ENCODE results near the gene MIA3. TPM values are rescaled to one million over a fixed set of nuclear protein-coding genes. Genes with fewer than 3 reads are reported as not detected.
"Not testable (repeated sequence)": the region's sequence is repeated elsewhere in the genome, so short reads cannot be mapped to it uniquely, and the experiment has no call there.

The MIA3 gene
- total and polyA plus RNA-seq, 2 donors, result 33.1 to 35.8 TPM

DNA sequence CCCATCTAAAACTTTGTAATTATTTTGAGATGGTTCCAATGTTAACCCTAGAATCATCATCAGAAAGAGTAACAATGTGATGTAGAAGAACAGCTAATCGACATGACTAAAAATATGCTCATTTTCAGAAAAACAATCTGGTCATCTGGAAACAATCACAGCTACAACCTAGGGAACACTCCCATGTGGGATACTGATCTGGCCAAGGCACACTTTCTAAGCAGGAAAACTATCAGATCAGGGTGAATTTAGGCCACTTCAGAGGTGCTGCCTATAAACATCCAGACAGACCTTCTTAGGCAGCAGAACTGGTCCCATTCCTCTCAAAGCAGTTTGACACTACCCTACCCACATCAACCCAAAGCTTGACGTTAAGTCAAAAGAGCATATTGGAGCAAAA, 51.2 kb downstream of the MIA3 start:
- DNase-seq (ENCODE audit: low read depth in 6 of 9, low spot score in 9 of 9); H3K9me3 ChIP-seq (ENCODE audit: control insufficient read depth in 2 of 2, insufficient read depth in 1 of 2, low read length in 1 of 2); H3K4me1 ChIP-seq (ENCODE audit: control insufficient read depth in 2 of 2, insufficient read depth in 2 of 2, low read length in 2 of 2); H3K27ac ChIP-seq (ENCODE audit: low read depth in 1 of 2, low read length in 1 of 2); H3K27me3 ChIP-seq (ENCODE audit: control insufficient read depth in 2 of 2, insufficient read depth in 1 of 2, low read length in 1 of 2); H3K4me3 ChIP-seq (ENCODE audit: low read length in 2 of 2): not testable (repeated sequence)
- 97% methylated on average over 1 of the region's 2 CpGs for WGBS
- peaks cover 31 to 50% of the 10 kb centered on the region in 2 donors for H3K36me3 ChIP-seq (ENCODE audit: control insufficient read depth in 2 of 2, insufficient read depth in 2 of 2, low read length in 1 of 2)

- DNase-seq (ENCODE audit: low read depth in 6 of 9, low spot score in 9 of 9), result no peak
- Histone ChIP-seq H3K36me3 (ENCODE audit: control insufficient read depth in 2 of 2, insufficient read depth in 2 of 2, low read length in 1 of 2) (peaks cover 21 to 43% of the 10 kb centered on the region in 2 donors), H3K4me3 (ENCODE audit: low read length in 2 of 2) (no peak overlapping the region), H3K9me3 (ENCODE audit: control insufficient read depth in 2 of 2, insufficient read depth in 1 of 2, low read length in 1 of 2) (no peaks in the 10 kb centered on the region), H3K27me3 (ENCODE audit: control insufficient read depth in 2 of 2, insufficient read depth in 1 of 2, low read length in 1 of 2) (no peaks in the 10 kb centered on the region), H3K27ac (ENCODE audit: low read depth in 1 of 2, low read length in 1 of 2) (no peak overlapping the region), H3K4me1 (ENCODE audit: control insufficient read depth in 2 of 2, insufficient read depth in 2 of 2, low read length in 2 of 2) (no peaks in the 10 kb centered on the region)
- 86% methylated on average over 1 of the region's 1 CpG for WGBS
Observed at GRCh38 chr1:222670110-222670509, 52.2 kb downstream of the MIA3 start.

GRCh38 chr1:222680080-222680479, 62.2 kb downstream of the MIA3 start:
- no peaks in the 10 kb centered on the region for H3K27me3 ChIP-seq (ENCODE audit: control insufficient read depth in 2 of 2, insufficient read depth in 1 of 2, low read length in 1 of 2)
- no peak for DNase-seq (ENCODE audit: low read depth in 6 of 9, low spot score in 9 of 9)
- H3K4me3 ChIP-seq (ENCODE audit: low read length in 2 of 2), result no peak overlapping the region
- no peaks in the 10 kb centered on the region for H3K9me3 ChIP-seq (ENCODE audit: control insufficient read depth in 2 of 2, insufficient read depth in 1 of 2, low read length in 1 of 2)
- 98% methylated on average over 1 of the region's 1 CpG for WGBS
- no peaks in the 10 kb centered on the region for H3K4me1 ChIP-seq (ENCODE audit: control insufficient read depth in 2 of 2, insufficient read depth in 2 of 2, low read length in 2 of 2)
- H3K27ac ChIP-seq (ENCODE audit: low read depth in 1 of 2, low read length in 1 of 2), result no peak overlapping the region
- peaks cover 0 to 22% of the 10 kb centered on the region in 2 donors for H3K36me3 ChIP-seq (ENCODE audit: control insufficient read depth in 2 of 2, insufficient read depth in 2 of 2, low read length in 1 of 2)

DNA sequence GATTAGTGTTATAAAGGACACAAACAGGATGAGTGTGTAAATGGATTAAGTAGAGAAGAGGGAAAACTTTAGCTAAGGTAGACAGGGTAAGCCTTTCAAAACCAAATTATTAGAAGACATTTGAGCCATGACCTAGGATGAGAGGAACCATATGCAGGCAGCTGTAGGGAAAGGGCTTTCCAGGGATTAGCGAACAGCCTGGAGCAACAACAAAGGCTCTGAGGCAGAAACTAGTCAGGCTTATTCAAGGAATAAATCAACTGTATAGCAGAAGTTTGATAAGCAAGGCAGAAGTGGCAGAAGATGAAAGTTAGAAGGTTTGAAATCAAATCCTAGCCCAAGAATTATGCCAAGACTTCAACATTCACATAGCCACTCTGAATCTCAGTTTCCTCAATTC, 73.1 kb downstream of the MIA3 start:
- peaks cover 11 to 13% of the 10 kb centered on the region in 2 donors for H3K36me3 ChIP-seq (ENCODE audit: control insufficient read depth in 2 of 2, insufficient read depth in 2 of 2, low read length in 1 of 2)
- no peaks in the 10 kb centered on the region for H3K27me3 ChIP-seq (ENCODE audit: control insufficient read depth in 2 of 2, insufficient read depth in 1 of 2, low read length in 1 of 2)
- no peak for DNase-seq (ENCODE audit: low read depth in 6 of 9, low spot score in 9 of 9)
- H3K4me3 ChIP-seq (ENCODE audit: low read length in 2 of 2), result no peak overlapping the region
- 98% methylated on average over 1 of the region's 1 CpG for WGBS
- no peaks in the 10 kb centered on the region for H3K4me1 ChIP-seq (ENCODE audit: control insufficient read depth in 2 of 2, insufficient read depth in 2 of 2, low read length in 2 of 2)
- H3K27ac ChIP-seq (ENCODE audit: low read depth in 1 of 2, low read length in 1 of 2), result no peak overlapping the region
- no peaks in the 10 kb centered on the region for H3K9me3 ChIP-seq (ENCODE audit: control insufficient read depth in 2 of 2, insufficient read depth in 1 of 2, low read length in 1 of 2)

DNA sequence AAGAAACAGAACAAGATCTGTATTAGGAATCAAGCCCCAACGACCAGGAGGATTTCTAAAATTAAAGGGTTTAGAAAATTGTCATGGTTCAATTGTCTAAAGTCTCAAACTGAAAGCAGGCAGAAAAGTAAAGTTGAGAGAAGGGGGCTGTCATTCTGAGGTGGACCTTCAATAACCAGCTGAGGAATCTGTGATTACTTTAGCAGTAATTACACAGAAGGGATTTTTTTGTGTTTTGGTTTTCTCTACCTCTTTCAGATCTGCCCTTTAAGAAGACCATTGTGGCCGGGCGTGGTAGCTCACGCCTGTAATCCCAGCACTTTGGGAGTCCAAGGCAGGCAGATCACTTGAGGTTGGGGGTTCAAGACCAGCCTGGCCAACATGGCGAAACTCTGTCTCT, 77.0 kb downstream of the MIA3 start:
- WGBS, result 94% methylated on average over 5 of the region's 5 CpGs
- no peaks in the 10 kb centered on the region for H3K9me3 ChIP-seq (ENCODE audit: control insufficient read depth in 2 of 2, insufficient read depth in 1 of 2, low read length in 1 of 2)
- H3K4me3 ChIP-seq (ENCODE audit: low read length in 2 of 2), result no peak overlapping the region
- peaks cover 4 to 5% of the 10 kb centered on the region in 2 donors for H3K36me3 ChIP-seq (ENCODE audit: control insufficient read depth in 2 of 2, insufficient read depth in 2 of 2, low read length in 1 of 2)
- no peaks in the 10 kb centered on the region for H3K27me3 ChIP-seq (ENCODE audit: control insufficient read depth in 2 of 2, insufficient read depth in 1 of 2, low read length in 1 of 2)
- no peak overlapping the region for H3K27ac ChIP-seq (ENCODE audit: low read depth in 1 of 2, low read length in 1 of 2)
- no peaks in the 10 kb centered on the region for H3K4me1 ChIP-seq (ENCODE audit: control insufficient read depth in 2 of 2, insufficient read depth in 2 of 2, low read length in 2 of 2)
- DNase-seq (ENCODE audit: low read depth in 6 of 9, low spot score in 9 of 9), result no peak

DNA sequence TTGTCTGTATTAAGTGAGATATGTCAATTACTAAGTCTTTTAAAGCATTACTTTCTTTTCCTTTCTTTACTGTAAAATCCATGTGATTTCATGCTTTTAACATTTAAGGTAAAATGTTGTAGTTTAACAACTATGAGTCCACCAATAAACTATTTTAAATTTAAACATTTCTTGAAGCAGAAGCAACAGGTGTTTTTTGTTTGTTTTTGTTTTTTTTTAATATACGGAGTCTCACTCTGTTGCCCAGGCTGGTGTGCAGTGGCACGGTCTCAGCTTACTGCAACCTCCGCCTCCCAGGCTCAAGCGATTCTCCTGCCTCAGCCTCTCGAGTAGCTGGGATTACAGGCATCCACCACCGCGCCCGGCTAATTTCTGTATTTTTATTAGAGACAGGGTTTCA, 78.8 kb downstream of the MIA3 start:
- Histone ChIP-seq H3K4me3 (ENCODE audit: low read length in 2 of 2) (no peak overlapping the region), H3K36me3 (ENCODE audit: control insufficient read depth in 2 of 2, insufficient read depth in 2 of 2, low read length in 1 of 2) (peaks cover 10 to 20% of the 10 kb centered on the region in 2 donors), H3K27me3 (ENCODE audit: control insufficient read depth in 2 of 2, insufficient read depth in 1 of 2, low read length in 1 of 2) (no peaks in the 10 kb centered on the region), H3K27ac (ENCODE audit: low read depth in 1 of 2, low read length in 1 of 2) (no peak overlapping the region), H3K9me3 (ENCODE audit: control insufficient read depth in 2 of 2, insufficient read depth in 1 of 2, low read length in 1 of 2) (no peaks in the 10 kb centered on the region), H3K4me1 (ENCODE audit: control insufficient read depth in 2 of 2, insufficient read depth in 2 of 2, low read length in 2 of 2) (no peaks in the 10 kb centered on the region)
- 97% methylated on average over 8 of the region's 8 CpGs for WGBS
- no peak for DNase-seq (ENCODE audit: low read depth in 6 of 9, low spot score in 9 of 9)

- no peaks in the 10 kb centered on the region for H3K4me1 ChIP-seq (ENCODE audit: control insufficient read depth in 2 of 2, insufficient read depth in 2 of 2, low read length in 2 of 2)
- H3K4me3 ChIP-seq (ENCODE audit: low read length in 2 of 2), result no peak overlapping the region
- H3K9me3 ChIP-seq (ENCODE audit: control insufficient read depth in 2 of 2, insufficient read depth in 1 of 2, low read length in 1 of 2), result no peaks in the 10 kb centered on the region
- H3K27me3 ChIP-seq (ENCODE audit: control insufficient read depth in 2 of 2, insufficient read depth in 1 of 2, low read length in 1 of 2), result no peaks in the 10 kb centered on the region
- no peak overlapping the region for H3K27ac ChIP-seq (ENCODE audit: low read depth in 1 of 2, low read length in 1 of 2)
- no peak for DNase-seq (ENCODE audit: low read depth in 6 of 9, low spot score in 9 of 9)
- 96% methylated on average over 2 of the region's 2 CpGs for WGBS
- H3K36me3 ChIP-seq (ENCODE audit: control insufficient read depth in 2 of 2, insufficient read depth in 2 of 2, low read length in 1 of 2), result peaks cover 10 to 23% of the 10 kb centered on the region in 2 donors
Observed at GRCh38 chr1:222697203-222697602, 79.3 kb downstream of the MIA3 start.

DNA sequence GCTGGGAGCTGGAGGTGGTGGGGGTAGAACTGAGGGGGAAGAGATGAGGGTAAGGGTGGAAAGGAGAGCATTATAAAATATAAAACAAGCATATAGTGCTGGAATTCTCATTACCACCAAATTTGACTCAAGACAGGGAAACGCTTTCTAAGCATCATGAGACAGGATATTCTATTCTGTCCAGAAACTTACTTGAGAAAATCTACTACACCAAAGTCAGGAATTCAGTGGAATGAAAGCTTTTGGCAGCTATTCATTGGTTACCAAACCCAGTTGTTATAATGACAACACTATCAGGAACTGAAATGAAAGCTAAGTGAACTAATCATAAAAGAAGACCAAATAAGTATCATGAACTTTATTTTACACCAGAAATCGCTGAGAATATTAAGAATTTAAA, 79.9 kb downstream of the MIA3 start:
- H3K27me3 ChIP-seq (ENCODE audit: control insufficient read depth in 2 of 2, insufficient read depth in 1 of 2, low read length in 1 of 2), result no peaks in the 10 kb centered on the region
- H3K27ac ChIP-seq (ENCODE audit: low read depth in 1 of 2, low read length in 1 of 2), result no peak overlapping the region
- no peak for DNase-seq (ENCODE audit: low read depth in 6 of 9, low spot score in 9 of 9)
- H3K9me3 ChIP-seq (ENCODE audit: control insufficient read depth in 2 of 2, insufficient read depth in 1 of 2, low read length in 1 of 2), result no peaks in the 10 kb centered on the region
- peaks cover 10 to 29% of the 10 kb centered on the region in 2 donors for H3K36me3 ChIP-seq (ENCODE audit: control insufficient read depth in 2 of 2, insufficient read depth in 2 of 2, low read length in 1 of 2)
- H3K4me1 ChIP-seq (ENCODE audit: control insufficient read depth in 2 of 2, insufficient read depth in 2 of 2, low read length in 2 of 2), result no peaks in the 10 kb centered on the region
- no peak overlapping the region for H3K4me3 ChIP-seq (ENCODE audit: low read length in 2 of 2)
- 97% methylated on average over 2 of the region's 2 CpGs for WGBS

DNA sequence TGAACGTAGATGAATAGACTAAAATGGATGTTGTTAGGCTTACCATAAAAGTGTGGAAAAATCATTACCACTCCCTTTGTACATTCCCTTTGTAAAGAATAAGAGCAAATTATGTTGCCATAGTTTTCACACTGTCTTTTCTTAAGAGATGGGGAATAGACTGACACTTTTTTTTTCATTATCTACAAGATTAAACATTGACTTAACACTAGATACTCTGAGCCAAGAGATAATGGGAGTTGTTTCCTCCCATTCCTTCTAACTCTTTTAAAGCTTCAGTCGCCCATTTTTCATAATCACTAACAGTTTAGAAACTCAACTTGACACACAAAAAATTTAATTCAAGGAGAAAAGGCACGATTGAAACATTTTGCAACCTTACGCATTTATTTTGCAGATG, 84.3 kb downstream of the MIA3 start:
- peaks cover 0 to 4% of the 10 kb centered on the region in 2 donors for H3K9me3 ChIP-seq (ENCODE audit: control insufficient read depth in 2 of 2, insufficient read depth in 1 of 2, low read length in 1 of 2)
- no peak overlapping the region for H3K27ac ChIP-seq (ENCODE audit: low read depth in 1 of 2, low read length in 1 of 2)
- H3K27me3 ChIP-seq (ENCODE audit: control insufficient read depth in 2 of 2, insufficient read depth in 1 of 2, low read length in 1 of 2), result no peaks in the 10 kb centered on the region
- peaks cover 10 to 29% of the 10 kb centered on the region in 2 donors for H3K36me3 ChIP-seq (ENCODE audit: control insufficient read depth in 2 of 2, insufficient read depth in 2 of 2, low read length in 1 of 2)
- DNase-seq (ENCODE audit: low read depth in 6 of 9, low spot score in 9 of 9), result no peak
- 98% methylated on average over 4 of the region's 4 CpGs for WGBS
- H3K4me3 ChIP-seq (ENCODE audit: low read length in 2 of 2), result no peak overlapping the region
- no peaks in the 10 kb centered on the region for H3K4me1 ChIP-seq (ENCODE audit: control insufficient read depth in 2 of 2, insufficient read depth in 2 of 2, low read length in 2 of 2)

DNA sequence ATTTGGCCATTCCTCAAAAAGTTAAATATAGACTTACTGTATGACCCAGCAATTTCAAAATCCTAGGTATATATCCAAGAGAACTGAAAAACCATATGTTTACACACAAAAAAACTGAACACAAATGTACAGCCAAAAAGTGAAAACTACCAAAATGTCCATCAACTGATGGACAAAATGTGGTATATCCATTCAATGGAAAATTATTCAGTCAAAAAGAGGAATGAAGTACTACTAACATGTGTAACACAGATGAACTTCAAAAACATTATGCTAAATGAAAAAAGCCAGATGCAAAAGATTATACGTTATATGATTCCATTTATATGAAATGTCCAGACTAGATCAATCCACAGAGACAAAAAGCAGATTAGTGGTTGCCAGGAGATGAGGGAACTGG, 86.4 kb downstream of the MIA3 start:
- no peak overlapping the region for H3K27ac ChIP-seq (ENCODE audit: low read depth in 1 of 2, low read length in 1 of 2)
- DNase-seq (ENCODE audit: low read depth in 6 of 9, low spot score in 9 of 9), result no peak
- H3K27me3 ChIP-seq (ENCODE audit: control insufficient read depth in 2 of 2, insufficient read depth in 1 of 2, low read length in 1 of 2), result no peaks in the 10 kb centered on the region
- H3K36me3 ChIP-seq (ENCODE audit: control insufficient read depth in 2 of 2, insufficient read depth in 2 of 2, low read length in 1 of 2), result peaks cover 10 to 26% of the 10 kb centered on the region in 2 donors
- WGBS, result 99% methylated on average over 1 of the region's 1 CpG
- H3K4me3 ChIP-seq (ENCODE audit: low read length in 2 of 2), result no peak overlapping the region
- H3K4me1 ChIP-seq (ENCODE audit: control insufficient read depth in 2 of 2, insufficient read depth in 2 of 2, low read length in 2 of 2), result no peaks in the 10 kb centered on the region
- H3K9me3 ChIP-seq (ENCODE audit: control insufficient read depth in 2 of 2, insufficient read depth in 1 of 2, low read length in 1 of 2), result peaks cover 0 to 4% of the 10 kb centered on the region in 2 donors

Data from thymus (tissue), 11 donors.